Measurements from ENCODE around the gene ESPNL. TPM values are rescaled to one million over a fixed set of nuclear protein-coding genes. Genes with fewer than 3 reads are reported as not detected.

Gene ESPNL
- total RNA-seq, 4 donors from 2014 or later: 0.44 to 2.1 TPM; not detected in 2

DNA sequence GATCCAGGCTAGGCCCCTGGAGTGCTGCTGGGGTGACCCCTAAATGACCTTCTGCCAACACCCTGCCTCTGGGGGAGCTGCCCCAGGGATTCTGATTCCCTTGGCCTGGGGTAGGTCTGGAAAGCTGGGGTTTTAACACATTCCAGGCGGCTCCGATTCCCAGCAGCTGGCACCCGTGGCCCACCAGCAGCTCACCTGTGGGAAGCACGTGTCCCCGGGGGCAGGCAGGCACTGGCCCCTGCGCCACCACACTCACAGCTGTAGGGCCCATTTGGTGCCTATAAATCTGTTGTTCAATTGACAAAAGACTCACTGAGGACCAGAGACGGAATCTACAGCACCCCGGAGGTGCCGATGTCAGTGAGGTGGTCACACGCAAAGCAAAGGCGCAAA lies 34.2 kb downstream of the ESPNL start:
- WGBS, 2 donors: 87 to 95% methylated on average over 4 to 9 of the region's 11 CpGs
- Histone ChIP-seq H3K9me3 (no peaks in the 10 kb centered on the region), H3K36me3 (peaks cover 0 to 8% (median 0%) of the 10 kb centered on the region in 3 donors), H3K27me3 (peaks cover 0 to 9% of the 10 kb centered on the region in 2 donors), H3K27ac (no peak overlapping the region), H3K4me1 (peaks cover 0 to 16% (median 4%) of the 10 kb centered on the region in 4 donors), H3K4me3 (no peak overlapping the region)
- TF ChIP-seq CTCF (IDR thresholded peaks at IDR 0.05) (no peak), POLR2A (IDR thresholded peaks at IDR 0.05) (no peak), EP300 (IDR thresholded peaks at IDR 0.05) (no peak)
- no peak for DNase-seq (ENCODE audit: low spot score in 2 of 2)

DNA sequence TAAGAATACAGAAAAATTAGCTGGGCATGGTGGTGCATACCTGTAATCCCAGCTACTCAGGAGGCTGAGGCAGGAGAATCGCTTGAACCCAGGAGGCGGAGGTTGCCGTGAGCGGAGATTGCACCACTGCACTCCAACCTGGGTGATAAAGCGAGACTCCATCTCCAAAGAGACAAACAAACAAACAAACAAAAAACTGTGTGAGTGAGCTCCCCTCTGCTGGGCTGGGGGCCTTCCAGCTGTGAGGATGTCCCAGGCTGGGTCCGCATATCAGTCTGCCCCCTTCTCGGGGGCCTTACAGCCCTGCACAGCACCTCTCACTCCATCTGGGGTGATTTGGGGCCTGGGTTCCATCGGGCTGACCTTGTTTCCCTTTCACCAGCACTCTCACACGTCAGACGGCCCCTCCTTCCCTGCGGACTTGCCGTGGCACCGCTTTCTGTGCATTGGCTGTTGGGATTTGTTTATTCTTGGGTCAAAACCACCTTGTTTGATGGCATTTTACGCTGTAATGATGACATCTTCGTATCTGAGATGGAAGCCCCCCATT lies 35.5 kb downstream of the ESPNL start:
- H3K36me3 ChIP-seq: peaks cover 0 to 8% (median 0%) of the 10 kb centered on the region in 3 donors
- 84% methylated on average over 15 of the region's 15 CpGs for WGBS, 2 donors
- H3K27ac ChIP-seq: no peak overlapping the region
- H3K9me3 ChIP-seq: no peaks in the 10 kb centered on the region
- TF ChIP-seq POLR2A (IDR thresholded peaks at IDR 0.05) (no peak), CTCF (IDR thresholded peaks at IDR 0.05) (no peak), EP300 (IDR thresholded peaks at IDR 0.05) (no peak)
- H3K27me3 ChIP-seq: peaks cover 0 to 9% of the 10 kb centered on the region in 2 donors
- DNase-seq (ENCODE audit: low spot score in 2 of 2): no peak
- H3K4me1 ChIP-seq: peaks cover 0 to 20% (median 5%) of the 10 kb centered on the region in 4 donors
- no peak overlapping the region for H3K4me3 ChIP-seq

DNA sequence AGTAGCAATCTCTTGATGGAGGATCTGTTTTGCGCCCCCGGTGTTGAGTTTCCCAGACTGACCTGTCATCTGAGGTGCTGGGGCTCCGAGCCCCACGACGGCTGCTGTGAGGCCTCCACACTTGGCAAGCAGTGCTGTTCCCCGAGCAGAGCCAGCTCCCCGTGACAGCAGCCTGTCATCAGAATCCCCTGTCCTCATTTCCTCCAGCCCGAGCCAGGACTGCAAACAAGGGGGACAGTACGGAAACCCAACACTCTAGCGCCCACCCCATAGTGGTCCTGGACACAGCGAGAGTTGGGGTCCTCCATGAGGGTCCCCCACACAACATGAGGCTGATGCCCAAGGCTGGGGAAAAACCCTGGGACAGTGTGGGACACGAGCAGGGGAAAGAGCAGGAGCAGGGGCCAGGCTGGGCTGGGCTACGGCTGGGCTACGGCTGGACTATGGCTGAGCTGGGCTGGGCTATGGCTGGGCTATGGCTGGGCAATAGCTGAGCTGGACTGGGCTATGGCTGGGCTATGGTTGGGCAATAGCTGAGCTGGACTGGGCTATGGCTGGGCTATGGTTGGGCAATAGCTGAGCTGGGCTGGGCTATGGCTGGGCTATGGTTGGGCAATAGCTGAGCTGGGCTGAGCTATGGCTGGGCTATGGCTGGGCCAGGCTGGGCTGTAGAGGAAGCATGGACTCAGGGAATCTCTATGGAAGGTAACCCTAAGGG lies 36.8 kb downstream of the ESPNL start:
- no peak overlapping the region for H3K27ac ChIP-seq
- H3K4me1 ChIP-seq: peaks cover 0 to 20% (median 5%) of the 10 kb centered on the region in 4 donors
- peaks cover 0 to 9% of the 10 kb centered on the region in 2 donors for H3K27me3 ChIP-seq
- TF ChIP-seq POLR2A (IDR thresholded peaks at IDR 0.05) (no peak), EP300 (IDR thresholded peaks at IDR 0.05) (no peak), CTCF (IDR thresholded peaks at IDR 0.05) (no peak)
- DNase-seq (ENCODE audit: low spot score in 2 of 2): peak in 1 of 2 donors; percentile 18
- no peak overlapping the region for H3K4me3 ChIP-seq
- no peaks in the 10 kb centered on the region for H3K9me3 ChIP-seq
- WGBS, 2 donors: 55 to 64% methylated on average over 14 of the region's 14 CpGs
- H3K36me3 ChIP-seq: no peaks in the 10 kb centered on the region

DNA sequence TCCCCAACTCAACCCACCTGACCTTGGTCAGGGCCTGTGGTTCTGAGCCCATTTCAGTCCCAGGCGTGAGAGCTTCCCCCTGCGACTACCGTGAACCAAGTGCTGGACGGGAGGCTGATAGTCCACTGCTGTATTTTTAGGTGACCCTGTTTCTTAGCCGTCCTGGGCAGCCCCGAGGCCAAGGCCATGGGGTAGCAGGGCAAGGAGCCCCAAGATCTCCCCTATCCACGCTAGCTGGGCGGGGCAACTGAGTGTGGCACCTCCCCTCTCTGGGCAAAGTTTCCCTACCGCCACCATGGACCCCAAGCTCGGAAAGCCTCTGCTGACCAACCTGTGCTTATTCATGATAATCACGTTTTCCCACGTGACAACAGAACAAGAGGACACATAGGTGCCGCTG lies 37.7 kb downstream of the ESPNL start:
- 90 to 96% methylated on average over 13 of the region's 13 CpGs for WGBS, 2 donors
- no peak overlapping the region for H3K27ac ChIP-seq

More for the DNA sequence above, 37.7 kb downstream of the ESPNL start:
- TF ChIP-seq CTCF (IDR thresholded peaks at IDR 0.05) (no peak), EP300 (IDR thresholded peaks at IDR 0.05) (no peak), POLR2A (IDR thresholded peaks at IDR 0.05) (no peak)
- H3K27me3 ChIP-seq: peaks cover 0 to 9% of the 10 kb centered on the region in 2 donors
- no peak overlapping the region for H3K4me3 ChIP-seq
- H3K4me1 ChIP-seq: peaks cover 0 to 20% (median 5%) of the 10 kb centered on the region in 4 donors
- no peak for DNase-seq (ENCODE audit: low spot score in 2 of 2)
- H3K36me3 ChIP-seq: no peaks in the 10 kb centered on the region
- H3K9me3 ChIP-seq: no peaks in the 10 kb centered on the region

All from tibial nerve (tissue), 4 donors.